ENCODE measurements around the gene WDCP. TPM values are rescaled to one million over a fixed set of nuclear protein-coding genes. Genes with fewer than 3 reads are reported as not detected.
"Not testable (repeated sequence)": the region's sequence is repeated elsewhere in the genome, so short reads cannot be mapped to it uniquely, and the experiment has no call there.

WDCP gene
- total RNA-seq, 4 donors from 2014 or later, result 2.5 to 8.5 (median 4.1) TPM

GRCh38 chr2:24018241-24018640 is 28.9 kb downstream of the WDCP start:
- WGBS, result 84% methylated on average over 9 of the region's 9 CpGs
- Histone ChIP-seq H3K27ac (no peak overlapping the region), H3K27me3 (no peaks in the 10 kb centered on the region), H3K4me3 (no peak overlapping the region), H3K36me3 (peaks cover 8% of the 10 kb centered on the region), H3K9me3 (no peaks in the 10 kb centered on the region), H3K4me1 (no peaks in the 10 kb centered on the region)
- DNase-seq (ENCODE audit: low spot score in 2 of 2), result no peak
- TF ChIP-seq CTCF (IDR thresholded peaks at IDR 0.05) (no peak), POLR2AphosphoS5 (IDR thresholded peaks at IDR 0.05) (no peak), EP300 (IDR thresholded peaks at IDR 0.05) (no peak), POLR2A (IDR thresholded peaks at IDR 0.05) (no peak)

- Histone ChIP-seq H3K4me3 (no peak overlapping the region), H3K27ac (no peak overlapping the region), H3K36me3 (peaks cover 2% of the 10 kb centered on the region), H3K4me1 (no peaks in the 10 kb centered on the region), H3K9me3 (no peaks in the 10 kb centered on the region), H3K27me3 (no peaks in the 10 kb centered on the region)
- WGBS, result 89% methylated on average over 8 of the region's 8 CpGs
- TF ChIP-seq POLR2AphosphoS5 (IDR thresholded peaks at IDR 0.05) (no peak), EP300 (IDR thresholded peaks at IDR 0.05) (no peak), CTCF (IDR thresholded peaks at IDR 0.05) (no peak), POLR2A (IDR thresholded peaks at IDR 0.05) (no peak)
- no peak for DNase-seq (ENCODE audit: low spot score in 2 of 2)
Observed at GRCh38 chr2:24017711-24018110, 29.5 kb downstream of the WDCP start.

- Histone ChIP-seq H3K27ac (no peak overlapping the region), H3K36me3 (no peaks in the 10 kb centered on the region), H3K4me1 (no peaks in the 10 kb centered on the region), H3K4me3 (no peak overlapping the region), H3K9me3 (no peaks in the 10 kb centered on the region), H3K27me3 (no peaks in the 10 kb centered on the region)
- TF ChIP-seq CTCF (IDR thresholded peaks at IDR 0.05) (no peak), POLR2A (IDR thresholded peaks at IDR 0.05) (no peak), POLR2AphosphoS5 (IDR thresholded peaks at IDR 0.05) (no peak), EP300 (IDR thresholded peaks at IDR 0.05) (no peak)
- no peak for DNase-seq (ENCODE audit: low spot score in 2 of 2)
- 100% methylated on average over 2 of the region's 35 CpGs for WGBS
Observed at GRCh38 chr2:24016853-24017703, 30.1 kb downstream of the WDCP start.

GRCh38 chr2:24016376-24016761 is 30.8 kb downstream of the WDCP start:
- WGBS, result 88% methylated on average over 8 of the region's 9 CpGs
- H3K4me3 ChIP-seq, result no peak overlapping the region
- H3K4me1 ChIP-seq, result no peaks in the 10 kb centered on the region
- no peaks in the 10 kb centered on the region for H3K27me3 ChIP-seq
- no peak overlapping the region for H3K27ac ChIP-seq
- H3K36me3 ChIP-seq, result no peaks in the 10 kb centered on the region
- DNase-seq (ENCODE audit: low spot score in 2 of 2), result no peak
- TF ChIP-seq EP300 (IDR thresholded peaks at IDR 0.05), result no peak
- no peaks in the 10 kb centered on the region for H3K9me3 ChIP-seq

- Histone ChIP-seq H3K36me3 (no peaks in the 10 kb centered on the region), H3K27me3 (peaks cover 1% of the 10 kb centered on the region), H3K27ac (no peak overlapping the region), H3K4me3 (no peak overlapping the region), H3K4me1 (no peaks in the 10 kb centered on the region), H3K9me3 (no peaks in the 10 kb centered on the region)
- no peak for DNase-seq (ENCODE audit: low spot score in 2 of 2)
- 78% methylated on average over 11 of the region's 11 CpGs for WGBS
- TF ChIP-seq POLR2A (IDR thresholded peaks at IDR 0.05), result no peak
- no peak for TF ChIP-seq EP300 (IDR thresholded peaks at IDR 0.05)
- TF ChIP-seq POLR2AphosphoS5 (IDR thresholded peaks at IDR 0.05), result no peak
- no peak for TF ChIP-seq CTCF (IDR thresholded peaks at IDR 0.05)
Observed at GRCh38 chr2:24015562-24016375, 31.4 kb downstream of the WDCP start.

GRCh38 chr2:24014902-24015301 is 32.3 kb downstream of the WDCP start:
- DNase-seq (ENCODE audit: low spot score in 2 of 2); H3K4me3 ChIP-seq; H3K36me3 ChIP-seq; H3K4me1 ChIP-seq; H3K27ac ChIP-seq; H3K9me3 ChIP-seq: not testable (repeated sequence)
- 94% methylated on average over 6 of the region's 6 CpGs for WGBS
- H3K27me3 ChIP-seq, result peaks cover 10% of the 10 kb centered on the region
